22Rv1 (cell line): ENCODE data around the gene TBC1D21.

Source experiments
- ZFX ChIP-seq: fragments of 450-650 bp; IDR thresholded peaks from 2 replicates; pipeline ENCODE4 v1.6.1; 2017; ENCODE audit warnings: antibody characterized with exemption, borderline replicate concordance
- TF ChIP-seq, protein P1 (sequence below): fragments of 450-650 bp; IDR thresholded peaks from 2 replicates; pipeline ENCODE4 v1.5.1; 2017; ENCODE audit warnings: mild to moderate bottlenecking

DNA sequence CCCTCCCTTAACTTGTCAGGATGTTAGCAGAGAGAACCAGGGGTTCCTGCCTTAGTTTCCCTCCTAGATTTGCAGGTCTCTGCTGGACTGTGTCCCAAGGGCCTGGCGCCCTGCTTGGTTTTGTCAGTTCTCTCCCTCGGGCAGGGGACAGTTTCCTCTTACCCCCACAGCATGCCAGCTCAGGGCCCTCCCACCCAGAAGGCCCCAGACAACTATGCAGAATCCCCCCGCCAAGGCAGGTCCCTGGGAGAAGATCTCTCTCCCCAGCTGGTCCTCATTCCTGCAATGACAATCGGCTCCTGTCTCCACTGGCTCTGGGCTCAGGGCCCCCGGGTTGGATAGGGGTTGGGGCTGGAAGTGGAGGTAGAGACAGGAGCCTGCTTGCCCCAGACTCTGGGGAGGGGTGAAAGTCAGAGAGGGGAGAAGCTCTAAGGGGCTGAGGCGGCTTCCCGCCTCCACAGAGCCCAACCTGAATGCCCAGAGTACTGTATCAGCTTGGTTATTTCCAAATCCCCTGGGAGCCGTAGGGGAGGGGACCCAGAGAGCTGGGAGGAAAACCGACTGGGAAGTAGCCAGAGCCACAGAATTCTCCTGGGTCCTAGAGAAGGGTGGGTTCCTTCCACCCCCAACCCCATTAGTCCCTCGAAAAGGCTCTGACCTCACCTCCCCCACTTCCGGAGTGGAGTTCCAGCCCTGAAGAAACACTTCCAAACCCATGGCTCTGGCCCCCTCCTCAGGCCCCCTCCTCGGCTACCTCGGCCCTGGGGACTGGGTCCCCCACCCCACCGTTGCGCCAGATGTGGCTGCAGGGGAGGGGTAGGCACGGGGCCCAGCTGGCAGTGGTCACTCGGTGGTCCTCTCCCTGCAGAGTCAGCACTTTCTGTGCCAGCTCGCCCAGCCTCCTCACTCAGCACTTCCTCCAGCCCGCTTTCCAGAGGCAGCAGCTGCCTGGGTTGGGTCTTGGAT is 49.1 kb downstream of the TBC1D21 start:
- TF ChIP-seq, protein P1, sequence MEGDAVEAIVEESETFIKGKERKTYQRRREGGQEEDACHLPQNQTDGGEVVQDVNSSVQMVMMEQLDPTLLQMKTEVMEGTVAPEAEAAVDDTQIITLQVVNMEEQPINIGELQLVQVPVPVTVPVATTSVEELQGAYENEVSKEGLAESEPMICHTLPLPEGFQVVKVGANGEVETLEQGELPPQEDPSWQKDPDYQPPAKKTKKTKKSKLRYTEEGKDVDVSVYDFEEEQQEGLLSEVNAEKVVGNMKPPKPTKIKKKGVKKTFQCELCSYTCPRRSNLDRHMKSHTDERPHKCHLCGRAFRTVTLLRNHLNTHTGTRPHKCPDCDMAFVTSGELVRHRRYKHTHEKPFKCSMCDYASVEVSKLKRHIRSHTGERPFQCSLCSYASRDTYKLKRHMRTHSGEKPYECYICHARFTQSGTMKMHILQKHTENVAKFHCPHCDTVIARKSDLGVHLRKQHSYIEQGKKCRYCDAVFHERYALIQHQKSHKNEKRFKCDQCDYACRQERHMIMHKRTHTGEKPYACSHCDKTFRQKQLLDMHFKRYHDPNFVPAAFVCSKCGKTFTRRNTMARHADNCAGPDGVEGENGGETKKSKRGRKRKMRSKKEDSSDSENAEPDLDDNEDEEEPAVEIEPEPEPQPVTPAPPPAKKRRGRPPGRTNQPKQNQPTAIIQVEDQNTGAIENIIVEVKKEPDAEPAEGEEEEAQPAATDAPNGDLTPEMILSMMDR = no peak
- no peak for TF ChIP-seq ZFX
